SHP77 treated with DMSO at 0.1 percent for 48 hours (cell line): ENCODE results near the gene FHOD3.

Experiments
- DNase-seq: peaks from one replicate; lab custom pipeline; 2025; lab: John Stamatoyannopoulos, UW

The FHOD3 gene

GRCh38 chr18:36477776-36478175 is 180.3 kb downstream of the FHOD3 start:
- no peak for DNase-seq

GRCh38 chr18:36481201-36481657 is 183.7 kb downstream of the FHOD3 start:
- no peak for DNase-seq

- DNase-seq = no peak
Observed at GRCh38 chr18:36481935-36482334, 184.4 kb downstream of the FHOD3 start.

- DNase-seq = no peak
Observed at GRCh38 chr18:36484591-36484990, 187.1 kb downstream of the FHOD3 start.

- no peak for DNase-seq
Observed at GRCh38 chr18:36485772-36486171, 188.3 kb downstream of the FHOD3 start.

GRCh38 chr18:36488131-36488530 is 190.6 kb downstream of the FHOD3 start:
- no peak for DNase-seq

- DNase-seq = no peak
Observed at GRCh38 chr18:36490897-36491296, 193.4 kb downstream of the FHOD3 start.

- DNase-seq = no peak
Observed at GRCh38 chr18:36492604-36493329, 195.3 kb downstream of the FHOD3 start.

GRCh38 chr18:36493349-36494159 is 196.0 kb downstream of the FHOD3 start:
- no peak for DNase-seq

- no peak for DNase-seq
Observed at GRCh38 chr18:36494160-36494437, 196.6 kb downstream of the FHOD3 start.

GRCh38 chr18:36496022-36496421 is 198.5 kb downstream of the FHOD3 start:
- no peak for DNase-seq

GRCh38 chr18:36499938-36500337 is 202.4 kb downstream of the FHOD3 start:
- no peak for DNase-seq

GRCh38 chr18:36501100-36501499 is 203.6 kb downstream of the FHOD3 start:
- no peak for DNase-seq

- no peak for DNase-seq
Observed at GRCh38 chr18:36503477-36503876, 206.0 kb downstream of the FHOD3 start.

GRCh38 chr18:36504928-36505327 is 207.4 kb downstream of the FHOD3 start:
- no peak for DNase-seq

GRCh38 chr18:36505665-36506064 is 208.2 kb downstream of the FHOD3 start:
- DNase-seq = no peak

- no peak for DNase-seq
Observed at GRCh38 chr18:36509646-36510197, 212.2 kb downstream of the FHOD3 start.

- no peak for DNase-seq
Observed at GRCh38 chr18:36511791-36512352, 214.4 kb downstream of the FHOD3 start.

- no peak for DNase-seq
Observed at GRCh38 chr18:36513556-36513955, 216.0 kb downstream of the FHOD3 start.

- DNase-seq = no peak
Observed at GRCh38 chr18:36514778-36515177, 217.3 kb downstream of the FHOD3 start.

- no peak for DNase-seq
Observed at GRCh38 chr18:36516258-36516657, 218.7 kb downstream of the FHOD3 start.

- DNase-seq = no peak
Observed at GRCh38 chr18:36516726-36517125, 219.2 kb downstream of the FHOD3 start.

GRCh38 chr18:36518839-36519238 is 221.3 kb downstream of the FHOD3 start:
- DNase-seq = no peak
